Right hindlimb (tissue), 1 donor: ENCODE measurements around the gene OR5M3.

Experiments used
- DNase-seq: peaks from one replicate; pipeline ENCODE4 v3.0.0-alpha.2; 2018

The OR5M3 gene

DNA sequence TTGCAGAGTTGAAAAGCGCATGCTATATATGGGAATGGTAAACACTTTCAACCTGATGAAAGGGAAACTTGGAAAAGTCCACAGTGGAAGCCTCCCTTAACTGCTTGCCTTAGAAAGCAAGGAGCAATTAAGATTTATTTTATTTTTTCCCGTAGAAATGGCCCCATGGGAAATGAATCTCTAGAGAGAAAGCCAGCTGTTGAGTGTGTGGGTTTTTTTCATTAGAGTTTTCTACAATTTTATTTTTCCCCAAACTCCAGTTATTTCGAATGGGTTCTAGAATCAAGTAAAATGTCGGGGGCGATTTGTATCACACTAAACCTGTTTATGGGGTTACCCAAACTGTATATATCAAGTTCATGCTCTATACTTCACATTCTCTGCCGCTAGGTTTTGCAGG is at the start of gene OR5M3:
Gene OR5M3, minus strand, starts transcription at position 101 of the 400 bp plus-strand sequence. CDS start 2,855 bp downstream, outside the sequence.
- DNase-seq, result no peak

DNA sequence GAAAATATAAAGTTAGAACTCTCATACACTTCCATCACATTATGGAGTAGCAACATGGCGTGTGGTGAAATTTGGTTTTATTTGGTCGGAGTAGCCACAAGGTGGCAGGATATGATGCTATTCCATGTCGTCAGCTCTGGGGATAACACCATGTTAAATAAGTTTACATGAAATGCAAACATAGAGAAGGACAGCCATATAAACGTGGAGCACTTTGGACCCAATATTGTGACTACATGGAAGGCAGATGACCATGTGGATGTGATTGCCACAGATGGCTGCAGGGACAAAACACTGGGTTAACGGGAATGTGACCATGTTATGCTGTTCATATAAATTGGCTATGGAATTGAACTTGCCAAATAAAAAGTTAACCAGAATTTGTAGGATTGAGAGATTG is 48.9 kb upstream of the OR5M3 start:
- no peak for DNase-seq

DNA sequence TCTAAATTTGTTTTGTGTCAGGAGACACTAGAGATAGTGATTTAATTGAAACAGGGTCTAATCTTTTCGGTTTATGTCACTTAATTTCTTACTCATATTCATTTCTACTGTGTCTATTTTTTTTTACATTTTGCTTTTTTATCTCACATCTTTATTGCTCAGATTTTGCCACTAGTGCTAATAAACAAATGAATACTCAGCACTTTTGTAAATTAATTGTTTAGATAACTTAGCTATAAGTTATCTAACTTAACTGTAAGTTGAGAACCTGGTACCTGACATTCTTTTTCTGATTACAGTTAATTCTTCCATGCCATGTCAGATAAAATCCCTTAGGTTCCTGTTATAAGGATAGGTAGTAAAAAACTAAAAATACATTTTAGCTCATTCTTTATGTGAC is 40.1 kb upstream of the OR5M3 start:
- no peak for DNase-seq

DNA sequence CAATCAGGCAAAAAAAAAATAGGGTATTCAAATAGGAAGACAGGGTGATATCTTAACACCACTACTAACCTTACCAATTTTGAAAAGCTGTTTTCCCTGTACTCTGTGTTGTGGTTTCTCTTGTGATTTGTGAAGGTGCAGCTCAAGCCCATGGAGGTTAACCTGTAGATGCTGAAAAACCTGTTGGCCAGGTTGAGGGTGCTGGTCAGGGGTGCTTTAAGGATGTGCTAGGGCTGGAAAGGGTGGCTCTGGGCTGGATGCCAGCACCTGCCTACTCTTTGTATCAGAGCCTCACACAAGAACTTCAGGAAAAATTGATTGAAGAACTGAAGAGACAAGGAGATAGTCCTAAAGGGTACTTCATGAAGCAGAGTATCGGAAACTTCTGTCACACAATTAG is 36.3 kb upstream of the OR5M3 start:
- no peak for DNase-seq

DNA sequence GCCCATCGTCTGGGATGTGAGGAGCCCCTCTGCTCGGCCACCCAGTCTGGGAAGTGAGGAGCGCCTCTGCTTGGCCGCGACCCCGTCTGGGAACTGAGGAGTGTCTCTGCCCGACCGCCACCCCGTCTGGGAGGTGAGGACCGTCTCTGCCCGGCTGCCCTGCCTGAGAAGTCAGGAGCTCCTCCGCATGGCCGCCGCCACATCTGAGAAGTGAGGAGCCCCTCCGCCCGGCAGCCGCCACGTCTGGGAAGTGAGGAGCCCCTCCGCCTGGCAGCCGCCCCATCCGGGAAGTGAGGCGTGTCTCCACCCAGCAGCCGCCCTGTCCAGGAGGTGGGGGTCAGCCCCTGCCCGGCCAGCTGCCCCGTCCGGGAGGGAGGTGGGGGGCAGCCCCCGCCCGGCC is 23.9 kb upstream of the OR5M3 start:
- DNase-seq, result no peak

- DNase-seq, result no peak
Measured at GRCh38 chr11:56495117-56495516, 22.0 kb upstream of the OR5M3 start.

GRCh38 chr11:56491270-56491669 is 18.1 kb upstream of the OR5M3 start, which contains the start of gene OR5M8:
Gene OR5M8, minus strand, starts transcription at chr11:56491370. Its CDS starts 0 bp downstream, at chr11:56491370.
- DNase-seq, result no peak

DNA sequence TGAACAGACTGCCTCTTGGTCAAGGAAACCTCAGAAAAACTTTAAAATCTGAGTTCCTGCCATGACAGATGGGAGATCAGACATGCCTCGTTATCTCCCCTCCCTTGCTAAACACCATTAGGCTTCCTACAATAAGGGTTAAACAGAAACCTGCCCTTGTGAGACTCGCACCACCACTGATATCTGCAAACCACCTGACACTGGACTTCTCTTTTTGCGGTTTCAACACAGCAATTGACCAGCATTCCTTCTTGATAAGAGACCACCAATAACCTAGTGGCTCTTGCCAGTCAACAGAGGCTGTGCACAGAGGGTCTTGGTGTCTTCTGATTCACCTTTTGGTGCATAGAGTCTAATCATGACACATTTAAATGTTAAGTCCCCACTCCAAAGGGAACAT is 13.6 kb upstream of the OR5M3 start:
- DNase-seq, result no peak

GRCh38 chr11:56474729-56475235 is 1.6 kb upstream of the OR5M3 start:
- no peak for DNase-seq

DNA sequence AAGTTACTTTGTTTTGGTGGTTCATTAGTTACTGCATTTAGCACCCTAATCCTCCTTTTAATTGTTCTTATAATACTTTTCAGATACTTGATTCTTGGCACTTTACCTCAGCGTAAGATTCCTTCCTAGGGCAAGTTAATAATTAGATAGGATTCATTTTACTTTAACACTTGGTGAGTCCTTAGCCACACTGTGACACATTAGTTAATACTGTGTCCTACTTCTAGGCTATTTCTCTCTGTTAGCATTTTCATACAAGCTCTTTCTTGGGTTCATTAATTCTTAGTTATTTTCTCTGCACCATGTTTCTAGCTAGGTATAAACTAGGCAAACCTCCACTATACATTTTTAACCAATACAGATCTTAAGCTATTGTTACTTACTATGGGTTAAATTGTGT is 16.1 kb downstream of the OR5M3 start:
- DNase-seq, result no peak

GRCh38 chr11:56453521-56453920 is 19.6 kb downstream of the OR5M3 start:
- DNase-seq, result no peak
